ENCODE results near the gene FCRLB.
"Not testable (repeated sequence)": the region's sequence is repeated elsewhere in the genome, so short reads cannot be mapped to it uniquely, and the experiment has no call there.

FCRLB gene

GRCh38 chr1:161720956-161721737 is at the start of gene FCRLB:
Gene FCRLB, plus strand, starts transcription at chr1:161721544. Its CDS starts 1,129 bp downstream, at chr1:161722673.
- Histone ChIP-seq H2AFZ (no peak within 1 kb of the TSS), H3K9me3 (ENCODE audit: control insufficient read depth, low read length) (no peaks in the 10 kb centered on the region), H3K4me1 (no peaks in the 10 kb centered on the region), H3K79me2 (no peaks in the 10 kb centered on the region), H3K4me3 (ENCODE audit: low read depth, low read length) (no peak within 1 kb of the TSS), H3K4me2 (ENCODE audit: low read length) (no peak within 1 kb of the TSS), H3K36me3 (ENCODE audit: control insufficient read depth, insufficient read depth, low read length) (no peaks in the 10 kb centered on the region), H3K9ac (no peak within 1 kb of the TSS), H3K27ac (no peak within 1 kb of the TSS), H3K27me3 (ENCODE audit: control insufficient read depth, insufficient read depth, low read length) (no peaks in the 10 kb centered on the region)
- TF ChIP-seq CTCF (IDR thresholded peaks at IDR 0.05): no peak

GRCh38 chr1:161673437-161673836 is 47.9 kb upstream of the FCRLB start:
- not testable (repeated sequence) for H3K4me2 ChIP-seq (ENCODE audit: low read length); H3K79me2 ChIP-seq; H3K9me3 ChIP-seq (ENCODE audit: control insufficient read depth, low read length); H3K27me3 ChIP-seq (ENCODE audit: control insufficient read depth, insufficient read depth, low read length); H3K4me1 ChIP-seq; H2AFZ ChIP-seq; H3K4me3 ChIP-seq (ENCODE audit: low read depth, low read length); H3K36me3 ChIP-seq (ENCODE audit: control insufficient read depth, insufficient read depth, low read length); H3K27ac ChIP-seq; H3K9ac ChIP-seq

- H3K9ac ChIP-seq; H3K27ac ChIP-seq; H3K9me3 ChIP-seq (ENCODE audit: control insufficient read depth, low read length); H3K36me3 ChIP-seq (ENCODE audit: control insufficient read depth, insufficient read depth, low read length); H3K27me3 ChIP-seq (ENCODE audit: control insufficient read depth, insufficient read depth, low read length); H3K4me2 ChIP-seq (ENCODE audit: low read length); H2AFZ ChIP-seq; H3K4me1 ChIP-seq; H3K79me2 ChIP-seq; H3K4me3 ChIP-seq (ENCODE audit: low read depth, low read length): not testable (repeated sequence)
Observed at GRCh38 chr1:161674447-161674846, 46.9 kb upstream of the FCRLB start.

- not testable (repeated sequence) for H3K4me3 ChIP-seq (ENCODE audit: low read depth, low read length); H3K4me2 ChIP-seq (ENCODE audit: low read length); H3K9ac ChIP-seq; H3K9me3 ChIP-seq (ENCODE audit: control insufficient read depth, low read length); H3K79me2 ChIP-seq; H3K27ac ChIP-seq; H3K27me3 ChIP-seq (ENCODE audit: control insufficient read depth, insufficient read depth, low read length); H2AFZ ChIP-seq; H3K4me1 ChIP-seq; H3K36me3 ChIP-seq (ENCODE audit: control insufficient read depth, insufficient read depth, low read length)
Observed at GRCh38 chr1:161674908-161675307, 46.4 kb upstream of the FCRLB start.

GRCh38 chr1:161676441-161676840 is 44.9 kb upstream of the FCRLB start:
- no peak for TF ChIP-seq CTCF (IDR thresholded peaks at IDR 0.05)
- Histone ChIP-seq H3K36me3 (ENCODE audit: control insufficient read depth, insufficient read depth, low read length) (no peaks in the 10 kb centered on the region), H3K27me3 (ENCODE audit: control insufficient read depth, insufficient read depth, low read length) (no peaks in the 10 kb centered on the region), H3K79me2 (no peaks in the 10 kb centered on the region), H3K4me1 (no peaks in the 10 kb centered on the region), H2AFZ (no peak overlapping the region), H3K9me3 (ENCODE audit: control insufficient read depth, low read length) (no peaks in the 10 kb centered on the region), H3K9ac (no peak overlapping the region), H3K4me2 (ENCODE audit: low read length) (no peak overlapping the region), H3K4me3 (ENCODE audit: low read depth, low read length) (no peak overlapping the region), H3K27ac (no peak overlapping the region)

- Histone ChIP-seq H3K4me3 (ENCODE audit: low read depth, low read length) (no peak overlapping the region), H3K27me3 (ENCODE audit: control insufficient read depth, insufficient read depth, low read length) (no peaks in the 10 kb centered on the region), H3K79me2 (no peaks in the 10 kb centered on the region), H3K27ac (no peak overlapping the region), H3K4me1 (no peaks in the 10 kb centered on the region), H3K4me2 (ENCODE audit: low read length) (no peak overlapping the region), H2AFZ (no peak overlapping the region), H3K9me3 (ENCODE audit: control insufficient read depth, low read length) (no peaks in the 10 kb centered on the region), H3K9ac (no peak overlapping the region), H3K36me3 (ENCODE audit: control insufficient read depth, insufficient read depth, low read length) (no peaks in the 10 kb centered on the region)
- TF ChIP-seq CTCF (IDR thresholded peaks at IDR 0.05): no peak
Observed at GRCh38 chr1:161676958-161677689, 44.2 kb upstream of the FCRLB start.

Measured in parathyroid adenoma (tissue), 2 donors.